ENCODE results near the gene CDH15.
"Not testable (repeated sequence)": the region's sequence is repeated elsewhere in the genome, so short reads cannot be mapped to it uniquely, and the experiment has no call there.

Gene CDH15

DNA sequence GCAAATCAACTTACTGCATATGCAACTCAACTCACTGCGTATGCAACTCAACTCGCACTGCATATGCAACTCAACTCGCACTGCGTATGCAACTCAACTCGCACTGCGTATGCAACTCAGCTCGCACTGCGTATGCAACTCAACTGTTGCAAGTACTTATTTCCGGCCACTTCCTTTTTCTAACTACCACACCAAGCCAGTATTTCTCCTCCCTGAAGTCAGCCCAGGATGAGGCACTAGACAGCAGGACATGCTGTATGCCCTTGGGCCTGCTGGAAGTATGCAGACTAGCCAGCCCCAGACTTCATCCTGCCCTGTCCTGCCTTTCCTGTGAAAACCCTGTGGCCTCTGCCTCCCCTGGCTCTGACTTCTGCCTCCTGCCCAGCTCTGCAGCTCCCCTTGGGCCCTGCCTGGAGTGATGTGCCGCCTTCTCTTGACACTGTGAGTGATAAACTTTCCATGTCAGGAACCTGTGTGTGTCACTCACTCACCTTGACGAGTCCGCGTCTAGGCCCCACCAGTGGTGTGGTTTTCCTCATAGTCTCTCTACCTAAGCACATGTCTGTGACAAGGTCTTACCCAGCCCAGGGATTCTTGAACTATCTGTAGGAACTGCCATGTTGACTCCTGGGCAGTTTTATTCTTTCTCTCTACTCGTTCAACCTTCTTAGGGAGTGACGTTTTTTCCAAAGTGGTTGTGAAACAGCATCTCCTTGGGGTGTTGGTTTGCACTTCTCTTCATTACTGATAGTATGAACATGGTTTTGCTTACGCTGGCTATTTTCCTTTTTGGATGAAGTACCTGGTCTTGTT is 62.3 kb downstream of the CDH15 start:
- Histone ChIP-seq H3K9me3 (no peaks in the 10 kb centered on the region), H3K36me3 (replicated peaks) (peaks cover 3% of the 10 kb centered on the region; the same call in 1 of the 2 replicates), H3K27me3 (ENCODE audit: low read depth) (no peaks in the 10 kb centered on the region), H3K4me1 (no peaks in the 10 kb centered on the region), H3K4me3 (no peak overlapping the region)
- in situ Hi-C loops (cut with MboI; ENCODE audit: low sequenced_read_pairs) = no loop called here
- DNase-seq (ENCODE audit: low spot score in 2 of 2) = no peak

DNA sequence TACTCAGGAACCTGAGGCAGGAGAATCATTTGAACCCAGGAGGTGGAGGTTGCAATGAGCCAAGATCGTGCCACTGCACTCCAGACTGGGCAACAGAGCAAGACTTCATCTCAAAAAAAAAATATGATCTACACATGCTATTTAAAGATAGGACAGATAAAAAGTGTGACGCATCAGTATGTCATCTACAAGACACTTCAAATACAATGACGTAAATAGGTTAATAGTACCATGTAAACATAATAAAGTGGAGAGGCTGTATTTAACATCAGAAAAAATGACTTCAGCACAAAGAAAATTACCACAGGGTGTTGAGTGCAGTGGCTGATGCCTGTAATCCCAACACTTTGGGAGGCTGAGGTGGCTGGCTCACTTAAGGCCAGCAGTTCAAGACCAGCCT is 66.2 kb downstream of the CDH15 start:
- Histone ChIP-seq H3K36me3 (replicated peaks) (0 out of 2 replicates have a peak, but pooled peaks cover 3% of the 10 kb centered on the region), H3K4me3 (no peak overlapping the region), H3K27me3 (ENCODE audit: low read depth) (no peaks in the 10 kb centered on the region), H3K9me3 (peaks cover 3% of the 10 kb centered on the region), H3K4me1 (peaks cover 3% of the 10 kb centered on the region)
- in situ Hi-C loops (cut with MboI; ENCODE audit: low sequenced_read_pairs) = no loop called here
- no peak for DNase-seq (ENCODE audit: low spot score in 2 of 2)

DNA sequence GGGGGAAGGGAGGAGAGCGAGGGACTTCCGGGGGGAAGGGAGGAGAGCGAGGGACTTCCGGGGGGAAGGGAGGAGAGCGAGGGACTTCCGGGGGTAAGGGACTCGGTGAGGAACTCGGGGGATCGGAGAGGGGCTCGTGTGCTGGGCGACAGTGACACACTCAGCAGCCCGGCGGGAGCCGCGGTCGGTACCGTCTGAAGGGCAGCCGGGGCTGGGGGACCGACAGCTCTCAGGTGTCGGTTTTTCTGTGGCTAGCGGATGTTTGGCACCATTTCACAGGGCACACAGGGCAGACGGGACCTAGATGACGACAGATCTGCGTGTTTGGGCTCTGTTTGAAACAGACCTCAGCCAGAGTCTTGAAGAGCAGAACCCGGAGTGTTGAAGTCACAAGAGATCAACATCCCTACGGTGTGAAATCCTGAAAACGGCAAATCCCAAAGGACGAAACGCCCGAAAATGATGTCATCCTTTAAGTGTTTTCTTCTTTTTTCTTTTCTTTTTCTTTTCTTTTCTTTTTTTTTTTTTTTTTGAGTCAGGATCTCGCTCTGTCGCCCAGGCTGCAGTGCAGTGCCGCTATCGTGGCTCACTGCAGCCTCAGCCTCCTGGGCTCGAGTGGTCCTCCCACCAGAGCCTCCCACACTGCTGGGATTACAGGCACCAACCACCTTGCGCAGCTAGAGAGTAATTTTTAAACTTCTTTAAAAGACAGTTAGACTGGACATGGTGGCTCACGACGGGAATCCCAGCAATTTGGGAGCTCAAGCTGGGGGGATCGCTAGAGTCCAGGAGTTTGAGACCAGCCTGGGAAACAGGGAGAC is 69.8 kb downstream of the CDH15 start:
- Histone ChIP-seq H3K9me3 (peaks cover 3% of the 10 kb centered on the region), H3K4me1 (peaks cover 3% of the 10 kb centered on the region), H3K27me3 (ENCODE audit: low read depth) (no peaks in the 10 kb centered on the region), H3K36me3 (replicated peaks) (0 out of 2 replicates have a peak, but pooled peaks cover 3% of the 10 kb centered on the region), H3K4me3 (peak overlapping the region; percentile 83)
- in situ Hi-C loops (cut with MboI; ENCODE audit: low sequenced_read_pairs) = no loop called here
- DNase-seq (ENCODE audit: low spot score in 2 of 2) = peak; percentile 62 to 82

DNA sequence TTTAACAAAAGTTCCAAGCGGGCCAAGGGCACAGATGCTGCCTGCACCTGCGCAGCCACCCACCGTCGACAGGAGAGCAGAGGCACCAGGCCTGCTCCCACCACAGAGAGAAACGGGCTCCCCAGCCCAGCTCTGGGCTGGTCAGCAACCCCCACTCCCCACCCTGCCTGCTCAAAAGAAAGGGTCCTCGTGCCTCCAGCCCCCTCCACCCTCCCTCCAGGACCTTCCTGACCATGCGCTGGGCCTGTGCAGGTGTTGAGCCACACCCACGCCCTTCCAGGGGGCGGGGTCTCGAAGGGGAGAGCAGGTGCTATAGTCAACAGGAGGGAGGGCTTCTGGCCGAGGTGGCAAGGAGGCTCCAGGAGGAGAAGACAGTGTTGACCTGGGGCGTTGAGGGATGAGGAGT is 71.2 kb downstream of the CDH15 start:
- DNase-seq (ENCODE audit: low spot score in 2 of 2) = no peak

DNA sequence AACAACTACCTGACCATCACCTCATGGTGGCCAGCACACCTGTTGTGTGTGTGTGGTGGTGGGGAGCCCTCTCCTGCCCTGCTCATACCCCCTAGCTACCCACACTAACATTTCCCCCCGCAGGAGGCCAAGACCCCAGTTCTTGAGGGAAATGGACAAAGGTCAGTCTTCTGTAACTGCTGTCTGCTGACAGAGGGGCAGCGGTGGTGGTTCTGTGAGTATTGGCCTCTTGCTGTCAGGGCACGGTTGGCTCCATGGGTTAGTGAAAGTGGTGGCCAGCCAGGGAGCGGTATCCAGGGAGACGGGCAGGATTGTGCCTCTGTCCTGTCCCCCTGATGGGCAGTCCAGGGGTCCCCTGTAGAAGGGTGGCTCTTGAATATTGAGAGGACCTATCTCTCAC is 72.1 kb downstream of the CDH15 start:
- Histone ChIP-seq H3K27me3 (ENCODE audit: low read depth) (no peaks in the 10 kb centered on the region), H3K4me1 (peaks cover 3% of the 10 kb centered on the region), H3K36me3 (replicated peaks) (0 out of 2 replicates have a peak, but pooled peaks cover 3% of the 10 kb centered on the region), H3K9me3 (peaks cover 3% of the 10 kb centered on the region), H3K4me3 (no peak overlapping the region)
- DNase-seq (ENCODE audit: low spot score in 2 of 2) = no peak
- in situ Hi-C loops (cut with MboI; ENCODE audit: low sequenced_read_pairs) = no loop called here

More for the DNA sequence above, 71.2 kb downstream of the CDH15 start:
- Histone ChIP-seq H3K9me3 (peaks cover 3% of the 10 kb centered on the region), H3K4me1 (peaks cover 3% of the 10 kb centered on the region), H3K27me3 (ENCODE audit: low read depth) (no peaks in the 10 kb centered on the region), H3K36me3 (replicated peaks) (0 out of 2 replicates have a peak, but pooled peaks cover 3% of the 10 kb centered on the region), H3K4me3 (no peak overlapping the region)
- in situ Hi-C loops (cut with MboI; ENCODE audit: low sequenced_read_pairs) = no loop called here

DNA sequence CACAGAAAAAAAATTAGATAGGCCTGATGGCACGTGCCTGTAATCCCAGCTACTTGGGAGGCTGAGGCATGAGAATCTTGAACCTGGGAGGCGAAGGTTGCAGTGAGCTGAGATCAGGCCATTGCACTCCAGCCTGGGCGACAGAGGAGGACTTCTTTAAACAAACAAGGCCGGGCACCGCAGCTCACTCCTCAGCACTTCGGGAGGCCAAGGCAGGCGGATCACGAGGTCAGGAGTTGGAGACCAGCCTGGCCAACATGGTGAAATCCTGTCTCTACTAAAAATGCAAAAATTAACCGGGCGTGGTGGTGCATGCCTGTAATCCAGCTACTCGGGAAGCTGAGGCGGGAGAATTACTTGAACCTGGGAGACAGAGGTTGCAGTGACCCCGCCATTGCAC is 72.7 kb downstream of the CDH15 start:
- H3K4me3 ChIP-seq; H3K27me3 ChIP-seq (ENCODE audit: low read depth); H3K36me3 ChIP-seq (replicated peaks); DNase-seq (ENCODE audit: low spot score in 2 of 2); H3K9me3 ChIP-seq; in situ Hi-C loops (cut with MboI; ENCODE audit: low sequenced_read_pairs); H3K4me1 ChIP-seq: not testable (repeated sequence)

DNA sequence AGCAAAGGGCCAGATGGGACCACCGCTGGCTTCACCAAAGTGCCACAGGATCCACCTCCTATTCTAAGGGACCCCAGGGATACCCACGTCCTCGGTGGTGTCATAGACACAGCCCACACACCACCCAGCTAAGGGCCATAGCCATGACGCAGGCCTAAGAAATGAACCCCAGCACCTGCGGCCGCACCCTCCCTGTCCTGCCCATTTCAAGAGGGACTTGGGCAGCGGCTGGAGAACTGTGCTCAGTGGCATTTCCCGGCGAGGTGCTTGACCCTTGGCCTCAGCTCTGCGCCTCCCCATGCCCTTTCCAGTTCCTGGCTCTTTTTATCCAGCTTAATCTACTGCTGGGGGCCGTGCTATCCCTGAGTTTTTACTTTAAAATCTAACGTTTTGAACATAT is 73.2 kb downstream of the CDH15 start:
- no peaks in the 10 kb centered on the region for H3K27me3 ChIP-seq (ENCODE audit: low read depth)
- 0 out of 2 replicates have a peak, but pooled peaks cover 3% of the 10 kb centered on the region for H3K36me3 ChIP-seq (replicated peaks)
- DNase-seq (ENCODE audit: low spot score in 2 of 2) = no peak
- in situ Hi-C loops (cut with MboI; ENCODE audit: low sequenced_read_pairs) = no loop called here
- H3K4me3 ChIP-seq = no peak overlapping the region
- peaks cover 3% of the 10 kb centered on the region for H3K9me3 ChIP-seq
- peaks cover 3% of the 10 kb centered on the region for H3K4me1 ChIP-seq
